ENCODE results near the gene SH2B3. TPM values are rescaled to one million over a fixed set of nuclear protein-coding genes. Genes with fewer than 3 reads are reported as not detected.
"Not testable (repeated sequence)": the region's sequence is repeated elsewhere in the genome, so short reads cannot be mapped to it uniquely, and the experiment has no call there.

SH2B3 gene
- total and polyA plus RNA-seq, 9 of the 15 experiments (the other 6 are each of a cell fraction or from before 2014, with no cell fraction given): 10.8 to 75.3 (median 37.4) TPM

DNA sequence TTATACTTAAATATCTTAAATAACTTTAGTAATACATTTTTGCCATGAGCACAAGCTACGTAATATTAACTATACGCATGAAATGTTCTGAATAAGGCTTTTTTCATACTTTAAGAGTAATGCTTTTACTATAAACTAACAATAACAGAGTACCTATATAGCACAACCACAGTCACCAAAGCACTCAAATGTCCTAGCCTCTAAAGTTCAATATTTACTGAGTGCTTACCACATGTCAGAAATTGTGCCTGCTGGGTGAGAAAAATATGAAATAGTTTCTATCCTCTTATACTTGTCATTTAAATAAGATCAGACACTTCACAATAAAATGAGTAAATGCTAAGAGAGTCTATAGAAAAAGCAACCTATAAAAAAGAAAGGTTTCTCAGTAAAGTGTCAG lies 83.1 kb downstream of the SH2B3 start (continued):
- TF ChIP-seq, protein P1, sequence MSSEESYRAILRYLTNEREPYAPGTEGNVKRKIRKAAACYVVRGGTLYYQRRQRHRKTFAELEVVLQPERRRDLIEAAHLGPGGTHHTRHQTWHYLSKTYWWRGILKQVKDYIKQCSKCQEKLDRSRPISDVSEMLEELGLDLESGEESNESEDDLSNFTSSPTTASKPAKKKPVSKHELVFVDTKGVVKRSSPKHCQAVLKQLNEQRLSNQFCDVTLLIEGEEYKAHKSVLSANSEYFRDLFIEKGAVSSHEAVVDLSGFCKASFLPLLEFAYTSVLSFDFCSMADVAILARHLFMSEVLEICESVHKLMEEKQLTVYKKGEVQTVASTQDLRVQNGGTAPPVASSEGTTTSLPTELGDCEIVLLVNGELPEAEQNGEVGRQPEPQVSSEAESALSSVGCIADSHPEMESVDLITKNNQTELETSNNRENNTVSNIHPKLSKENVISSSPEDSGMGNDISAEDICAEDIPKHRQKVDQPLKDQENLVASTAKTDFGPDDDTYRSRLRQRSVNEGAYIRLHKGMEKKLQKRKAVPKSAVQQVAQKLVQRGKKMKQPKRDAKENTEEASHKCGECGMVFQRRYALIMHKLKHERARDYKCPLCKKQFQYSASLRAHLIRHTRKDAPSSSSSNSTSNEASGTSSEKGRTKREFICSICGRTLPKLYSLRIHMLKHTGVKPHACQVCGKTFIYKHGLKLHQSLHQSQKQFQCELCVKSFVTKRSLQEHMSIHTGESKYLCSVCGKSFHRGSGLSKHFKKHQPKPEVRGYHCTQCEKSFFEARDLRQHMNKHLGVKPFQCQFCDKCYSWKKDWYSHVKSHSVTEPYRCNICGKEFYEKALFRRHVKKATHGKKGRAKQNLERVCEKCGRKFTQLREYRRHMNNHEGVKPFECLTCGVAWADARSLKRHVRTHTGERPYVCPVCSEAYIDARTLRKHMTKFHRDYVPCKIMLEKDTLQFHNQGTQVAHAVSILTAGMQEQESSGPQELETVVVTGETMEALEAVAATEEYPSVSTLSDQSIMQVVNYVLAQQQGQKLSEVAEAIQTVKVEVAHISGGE (CRISPR knock-in tag; IDR thresholded peaks at IDR 0.05): no peak

DNA sequence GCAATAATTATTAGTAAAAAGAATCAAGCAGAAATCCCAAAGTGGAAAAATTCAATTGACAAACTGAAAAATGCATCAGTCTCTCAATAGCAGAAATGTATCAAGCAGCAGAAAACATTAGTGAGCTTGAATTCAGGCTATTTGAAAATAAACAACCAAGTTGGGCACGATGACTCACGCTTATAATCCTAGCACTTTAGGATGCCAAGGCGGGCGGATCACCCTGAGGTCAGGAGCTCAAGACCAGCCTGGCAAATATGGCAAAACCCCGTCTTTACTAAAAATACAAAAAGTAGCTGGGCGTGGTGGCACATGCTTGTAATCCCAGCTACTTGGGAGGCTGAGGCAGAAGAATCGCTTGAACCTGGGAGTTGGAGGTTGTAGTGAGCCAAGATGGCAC lies 87.3 kb downstream of the SH2B3 start:
- CTCF ChIA-PET (ENCODE audit: low intra/inter-chr PET ratio); H3K4me1 ChIP-seq (replicated peaks in 1 of 2; ENCODE audit: control insufficient read depth in 2 of 2, insufficient read depth in 2 of 2, low read length in 2 of 2); H3K27ac ChIP-seq (ENCODE audit: extremely low read depth, low read depth, low read length); in situ Hi-C loops (cut with MboI); H3K9ac ChIP-seq (ENCODE audit: insufficient read depth in 1 of 2, low read depth in 2 of 2, low read length in 2 of 2); BruUV-seq (replicated peaks); H4K20me1 ChIP-seq (replicated peaks; ENCODE audit: control insufficient read depth, insufficient read depth, low read length); H2AFZ ChIP-seq (ENCODE audit: low read depth, low read length); FAIRE-seq; H3K9me1 ChIP-seq (ENCODE audit: control insufficient read depth, insufficient read depth, low read length); H3K4me3 ChIP-seq; H3K9me3 ChIP-seq (replicated peaks; ENCODE audit: control insufficient read depth, insufficient read depth, low read depth, low read length); H3K4me2 ChIP-seq (ENCODE audit: insufficient read depth, low read length); H3K79me2 ChIP-seq (ENCODE audit: control insufficient read depth, insufficient read depth, low read length); ATAC-seq; DNase-seq (ENCODE audit: extremely low read depth in 1 of 4, low spot score in 3 of 4); H3K27me3 ChIP-seq (ENCODE audit: control insufficient read depth in 2 of 2, insufficient read depth in 2 of 2, low read length in 2 of 2); intact Hi-C loops (cut with micrococcal nuclease): not testable (repeated sequence)
- peaks cover 82% of the 10 kb centered on the region for H3K36me3 ChIP-seq (ENCODE audit: control insufficient read depth, insufficient read depth, low read length)
- 97% methylated on average over 7 of the region's 7 CpGs for WGBS (ENCODE audit: insufficient coverage, low coverage, missing lambda C conversion rate)
- POLR2A ChIA-PET: interaction anchor here (0.7 kb wide), 1 partner anchor 9 kb away, joined by 3 read pairs; no protein-coding TSS in a partner anchor
